Prostate gland (tissue), 2 donors: ENCODE data around the gene BRAT1. TPM values are rescaled to one million over a fixed set of nuclear protein-coding genes. Genes with fewer than 3 reads are reported as not detected.

ENCODE experiments used
- microRNA-seq: library from miRNA; unstranded; fragments of <30 nt; microRNA quantifications from one replicate; pipeline ENCODE4, GENCODE V29; 2016
- small RNA-seq, 2 donors: library from RNA; depleted of rRNA; stranded (forward); fragments of <200 nt; gene quantifications; one replicate each; pipeline ENCODE3, GENCODE V24; 2016
- total RNA-seq, 2 donors: library from RNA; depleted of rRNA; stranded (reverse); fragments of >200 nt; gene quantifications; one replicate each; pipeline ENCODE4 v1.1.0, GENCODE V29; 2016

Gene BRAT1
- total RNA-seq, 2 donors from 2014 or later, result 83.9 to 113 TPM

Small RNA genes within 50 kb of the gene (microRNA-seq; reads per million reads assigned to microRNA genes)
- not detected for gene MIR4648

Small RNA genes within 50 kb of the gene (small RNA-seq; reads per million reads assigned to genes)
- 0 to 0.10 reads per million in 2 donors for gene MIR4648

Other genes starting within 250 kb of the BRAT1 start
- 10 to 100 TPM; 10.7 to 29.2 TPM for gene SNX8, start 241.1 kb downstream of the BRAT1 start, total RNA-seq
- 100 to 1,000 TPM; 141 to 220 TPM for gene EIF3B, start 200.7 kb downstream of the BRAT1 start, total RNA-seq
- 10 to 100 TPM; 22.4 to 36.1 TPM for gene CHST12, start 151.9 kb downstream of the BRAT1 start, total RNA-seq
- not detected for gene GRIFIN, start 79.1 kb downstream of the BRAT1 start, total RNA-seq
- 10 to 100 TPM; 45.6 to 51.7 TPM for gene LFNG, start 35.8 kb downstream of the BRAT1 start, total RNA-seq
- 10 to 100 TPM; 20.2 to 41.9 TPM for gene IQCE, start 3.5 kb upstream of the BRAT1 start, total RNA-seq
- gene TTYH3, start 76.5 kb upstream of the BRAT1 start, total RNA-seq, result 10 to 100 TPM; 30.1 to 76.2 TPM
- gene AMZ1, start 132.7 kb upstream of the BRAT1 start, total RNA-seq, result under 1 TPM in 1 of 2 donors, not detected in 1; 0.62 TPM